PC-3 (cell line): ENCODE results near the gene DCAF8.

Source experiments
- CTCF ChIP-seq: fragments of 300-600 bp; sonication (generic); conservative IDR thresholded peaks from 2 replicates; pipeline ENCODE4 v1.5.1; 2017; ENCODE audit warnings: antibody characterized with exemption, low read depth, mild to moderate bottlenecking, low read length
- EZH2 ChIP-seq: fragments of 300-600 bp; sonication (generic); IDR thresholded peaks from one replicate; pipeline ENCODE4 v1.6.1; 2017; ENCODE audit warnings: antibody characterized with exemption, mild to moderate bottlenecking, low read length; ENCODE audit not compliant: unreplicated experiment
- EZH2phosphoT487 ChIP-seq: fragments of 300-600 bp; sonication (generic); IDR thresholded peaks from 2 replicates; pipeline ENCODE4 v1.6.1; 2018; ENCODE audit warnings: mild to moderate bottlenecking, antibody characterized with exemption, low read length, borderline replicate concordance

- TF ChIP-seq EZH2phosphoT487 (no peak), CTCF (no peak), EZH2 (no peak)
Observed at GRCh38 chr1:160189649-160190625, 72.4 kb downstream of the DCAF8 start, which contains the start of gene CASQ1.
